ENCODE data around the gene EPS8. TPM values are rescaled to one million over a fixed set of nuclear protein-coding genes. Genes with fewer than 3 reads are reported as not detected.

Gene EPS8
- polyA plus RNA-seq, 1 donor (not counting 4 experiments of a cell fraction or from before 2014, with no cell fraction given) = 4.0 TPM

GRCh38 chr12:15712823-15713660, 76.1 kb downstream of the EPS8 start:
- Histone ChIP-seq H3K79me2 (ENCODE audit: control insufficient read depth, insufficient read depth, low read length) (no peaks in the 10 kb centered on the region), H3K36me3 (ENCODE audit: control insufficient read depth in 2 of 2, extremely low read depth in 1 of 2, insufficient read depth in 2 of 2, low read length in 2 of 2) (no peaks in the 10 kb centered on the region), H3K4me1 (ENCODE audit: control insufficient read depth, extremely low read depth, insufficient read depth, low read length) (no peaks in the 10 kb centered on the region), H3K4me2 (ENCODE audit: control insufficient read depth, extremely low read depth, insufficient read depth, low read depth, low read length) (no peak overlapping the region), H3K27me3 (ENCODE audit: control insufficient read depth, extremely low read depth, insufficient read depth, low read length) (no peaks in the 10 kb centered on the region), H3K4me3 (ENCODE audit: control insufficient read depth in 2 of 3, extremely low read depth in 1 of 3, insufficient read depth in 2 of 3, low read depth in 1 of 3, low read length in 3 of 3) (no peak overlapping the region), H3K27ac (ENCODE audit: control insufficient read depth, insufficient read depth, low read length) (no peak overlapping the region), H3K9me1 (ENCODE audit: control insufficient read depth, extremely low read depth, insufficient read depth, low read length) (no peaks in the 10 kb centered on the region), H4K20me1 (ENCODE audit: control insufficient read depth, extremely low read depth, insufficient read depth, low read length) (no peaks in the 10 kb centered on the region), H3K9ac (ENCODE audit: control insufficient read depth, extremely low read depth, insufficient read depth, low read length) (no peak overlapping the region), H3K9me3 (ENCODE audit: control insufficient read depth, low read depth, low read length) (no peaks in the 10 kb centered on the region), H2AFZ (ENCODE audit: control insufficient read depth, low read length) (no peak overlapping the region)
- FAIRE-seq (no peak), DNase-seq (ENCODE audit: low read depth, low spot score) (no peak)
- TF ChIP-seq CTCF (optimal IDR thresholded peaks at IDR 0.05 in 1 of 3, IDR thresholded peaks at IDR 0.05 in 1 of 3, conservative IDR thresholded peaks at IDR 0.05 in 1 of 3; ENCODE audit: extremely low read depth in 1 of 3, insufficient read depth in 2 of 3, low read length in 3 of 3) (no peak), EZH2 (IDR thresholded peaks at IDR 0.05; ENCODE audit: low read length) (no peak)
- dilution Hi-C loops (cut with MboI; ENCODE audit: extremely low pct_ligation_motif_present, low sequenced_read_pairs) = no loop called here

GRCh38 chr12:15712160-15712559, 77.0 kb downstream of the EPS8 start:
- Histone ChIP-seq H4K20me1 (ENCODE audit: control insufficient read depth, extremely low read depth, insufficient read depth, low read length) (no peaks in the 10 kb centered on the region), H3K4me1 (ENCODE audit: control insufficient read depth, extremely low read depth, insufficient read depth, low read length) (no peaks in the 10 kb centered on the region), H3K27ac (ENCODE audit: control insufficient read depth, insufficient read depth, low read length) (no peak overlapping the region), H3K27me3 (ENCODE audit: control insufficient read depth, extremely low read depth, insufficient read depth, low read length) (no peaks in the 10 kb centered on the region), H3K9ac (ENCODE audit: control insufficient read depth, extremely low read depth, insufficient read depth, low read length) (no peak overlapping the region), H3K79me2 (ENCODE audit: control insufficient read depth, insufficient read depth, low read length) (no peaks in the 10 kb centered on the region), H3K4me3 (ENCODE audit: control insufficient read depth in 2 of 3, extremely low read depth in 1 of 3, insufficient read depth in 2 of 3, low read depth in 1 of 3, low read length in 3 of 3) (no peak overlapping the region), H3K4me2 (ENCODE audit: control insufficient read depth, extremely low read depth, insufficient read depth, low read depth, low read length) (no peak overlapping the region), H3K36me3 (ENCODE audit: control insufficient read depth in 2 of 2, extremely low read depth in 1 of 2, insufficient read depth in 2 of 2, low read length in 2 of 2) (no peaks in the 10 kb centered on the region), H3K9me1 (ENCODE audit: control insufficient read depth, extremely low read depth, insufficient read depth, low read length) (no peaks in the 10 kb centered on the region), H2AFZ (ENCODE audit: control insufficient read depth, low read length) (no peak overlapping the region), H3K9me3 (ENCODE audit: control insufficient read depth, low read depth, low read length) (no peaks in the 10 kb centered on the region)
- DNase-seq (ENCODE audit: low read depth, low spot score) (no peak), FAIRE-seq (no peak)
- no peak for TF ChIP-seq EZH2 (IDR thresholded peaks at IDR 0.05; ENCODE audit: low read length)
- no peak for TF ChIP-seq CTCF (optimal IDR thresholded peaks at IDR 0.05 in 1 of 3, IDR thresholded peaks at IDR 0.05 in 1 of 3, conservative IDR thresholded peaks at IDR 0.05 in 1 of 3; ENCODE audit: extremely low read depth in 1 of 3, insufficient read depth in 2 of 3, low read length in 3 of 3)
- dilution Hi-C loops (cut with MboI; ENCODE audit: extremely low pct_ligation_motif_present, low sequenced_read_pairs) = no loop called here
